T-helper 22 cell (primary cell): ENCODE data around the gene AGAP5.
A peak's percentile ranks its signal among the peaks of the same experiment; 100 is the strongest.

ENCODE experiments used
- DNase-seq: peaks from one replicate; pipeline ENCODE4 v3.0.0-alpha.2; 2020; ENCODE audit warnings: low read depth

AGAP5 gene

GRCh38 chr10:73625884-73626752, 71.8 kb downstream of the AGAP5 start:
- peak; percentile 92 for DNase-seq

GRCh38 chr10:73625004-73625883, 72.7 kb downstream of the AGAP5 start:
- no peak for DNase-seq
